CD4-positive, alpha-beta T cell treated with Interleukin-1 beta for 1 hour (primary cell): ENCODE measurements around the gene KCTD18.

ENCODE experiments used
- DNase-seq, 2 donors: peaks; one replicate each; pipeline ENCODE4 v3.0.0-alpha.2; 2020 to 2022

The KCTD18 gene

GRCh38 chr2:200509612-200510433 is at the start of gene KCTD18:
TSS of gene KCTD18 (minus strand) at chr2:200510068. CDS start at chr2:200507016, 3,052 bp downstream.
- DNase-seq = peak; percentile 89 to 90

GRCh38 chr2:200540793-200541192 is 30.9 kb upstream of the KCTD18 start:
- no peak for DNase-seq

GRCh38 chr2:200538139-200538538 is 28.3 kb upstream of the KCTD18 start:
- no peak for DNase-seq

- DNase-seq = no peak
Measured at GRCh38 chr2:200534572-200534971, 24.7 kb upstream of the KCTD18 start.

- no peak for DNase-seq
Measured at GRCh38 chr2:200533754-200534153, 23.9 kb upstream of the KCTD18 start.

GRCh38 chr2:200528228-200528627 is 18.4 kb upstream of the KCTD18 start:
- no peak for DNase-seq

GRCh38 chr2:200525882-200526651 is 16.2 kb upstream of the KCTD18 start, which contains the start of gene SGO2:
TSS of gene SGO2 (plus strand) at chr2:200526207. CDS start at chr2:200532976, 6,769 bp downstream.
- DNase-seq = peak; percentile 94 to 95

GRCh38 chr2:200525551-200525881 is 15.6 kb upstream of the KCTD18 start:
- DNase-seq = no peak

- DNase-seq = no peak
Measured at GRCh38 chr2:200525066-200525465, 15.2 kb upstream of the KCTD18 start.

GRCh38 chr2:200523604-200524003 is 13.7 kb upstream of the KCTD18 start:
- no peak for DNase-seq

- no peak for DNase-seq
Measured at GRCh38 chr2:200523158-200523557, 13.3 kb upstream of the KCTD18 start.

- DNase-seq = no peak
Measured at GRCh38 chr2:200515155-200515554, 5.3 kb upstream of the KCTD18 start.

- no peak for DNase-seq
Measured at GRCh38 chr2:200509235-200509611, 645 bp downstream of the KCTD18 start.

GRCh38 chr2:200507179-200507578 is 2.7 kb downstream of the KCTD18 start:
- DNase-seq = no peak

- no peak for DNase-seq
Measured at GRCh38 chr2:200506679-200507078, 3.2 kb downstream of the KCTD18 start.

- no peak for DNase-seq
Measured at GRCh38 chr2:200502196-200502595, 7.7 kb downstream of the KCTD18 start.

GRCh38 chr2:200498402-200499162 is 11.3 kb downstream of the KCTD18 start:
- DNase-seq = no peak

GRCh38 chr2:200496696-200497095 is 13.2 kb downstream of the KCTD18 start:
- DNase-seq = no peak

- no peak for DNase-seq
Measured at GRCh38 chr2:200494048-200494447, 15.8 kb downstream of the KCTD18 start.

GRCh38 chr2:200492656-200493055 is 17.2 kb downstream of the KCTD18 start:
- DNase-seq = no peak

- no peak for DNase-seq
Measured at GRCh38 chr2:200490001-200490400, 19.9 kb downstream of the KCTD18 start.

GRCh38 chr2:200488169-200488568 is 21.7 kb downstream of the KCTD18 start:
- DNase-seq = no peak

GRCh38 chr2:200486529-200486928 is 23.3 kb downstream of the KCTD18 start:
- no peak for DNase-seq
